Fibroblast of skin of right biceps (primary cell): ENCODE data around the gene CHRM5.

Source experiments
- DNase-seq: peaks from one replicate; pipeline ENCODE4 v3.0.0-alpha.2; 2013

Gene CHRM5

GRCh38 chr15:33968224-33968623 lies at the start of gene CHRM5:
Gene CHRM5, plus strand, starts transcription at chr15:33968497. Its CDS starts 94,221 bp downstream, at chr15:34062718.
- no peak for DNase-seq

- DNase-seq: no peak
Observed at GRCh38 chr15:33923446-33923845, 44.9 kb upstream of the CHRM5 start.

- DNase-seq: no peak
Observed at GRCh38 chr15:33926260-33926659, 42.0 kb upstream of the CHRM5 start.

- DNase-seq: no peak
Observed at GRCh38 chr15:33932734-33933133, 35.6 kb upstream of the CHRM5 start.

GRCh38 chr15:33934396-33934795 lies 33.9 kb upstream of the CHRM5 start:
- DNase-seq: peak; percentile 12

- DNase-seq: peak; percentile 83
Observed at GRCh38 chr15:33934921-33935320, 33.4 kb upstream of the CHRM5 start.

GRCh38 chr15:33941279-33942063 lies 26.8 kb upstream of the CHRM5 start:
- no peak for DNase-seq

- DNase-seq: no peak
Observed at GRCh38 chr15:33946152-33946551, 22.1 kb upstream of the CHRM5 start.

- no peak for DNase-seq
Observed at GRCh38 chr15:33955945-33956344, 12.4 kb upstream of the CHRM5 start.

- DNase-seq: no peak
Observed at GRCh38 chr15:33956397-33956796, 11.9 kb upstream of the CHRM5 start.

GRCh38 chr15:33959844-33960548 lies 8.3 kb upstream of the CHRM5 start:
- no peak for DNase-seq

- no peak for DNase-seq
Observed at GRCh38 chr15:33960549-33960935, 7.8 kb upstream of the CHRM5 start.

GRCh38 chr15:33963831-33964664 lies 4.2 kb upstream of the CHRM5 start:
- peak; percentile 42 for DNase-seq

GRCh38 chr15:33964665-33965040 lies 3.6 kb upstream of the CHRM5 start:
- no peak for DNase-seq

GRCh38 chr15:33968821-33969220 lies 524 bp downstream of the CHRM5 start:
- DNase-seq: no peak

GRCh38 chr15:33971811-33972210 lies 3.5 kb downstream of the CHRM5 start:
- DNase-seq: no peak

GRCh38 chr15:33975022-33975565 lies 6.8 kb downstream of the CHRM5 start:
- no peak for DNase-seq

GRCh38 chr15:33980159-33980558 lies 11.9 kb downstream of the CHRM5 start:
- DNase-seq: no peak

GRCh38 chr15:33982516-33982915 lies 14.2 kb downstream of the CHRM5 start:
- DNase-seq: no peak

- DNase-seq: peak; percentile 84
Observed at GRCh38 chr15:33985287-33985686, 17.0 kb downstream of the CHRM5 start.

- DNase-seq: no peak
Observed at GRCh38 chr15:33985751-33986150, 17.5 kb downstream of the CHRM5 start.

GRCh38 chr15:33987444-33987843 lies 19.1 kb downstream of the CHRM5 start:
- no peak for DNase-seq

- no peak for DNase-seq
Observed at GRCh38 chr15:33988384-33988783, 20.1 kb downstream of the CHRM5 start.
